Upper lobe of left lung (tissue), 6 donors: ENCODE data around the gene ST3GAL4. TPM values are rescaled to one million over a fixed set of nuclear protein-coding genes. Genes with fewer than 3 reads are reported as not detected.

Experiments
- ATAC-seq, 2 donors: fragments of 200-7000 bp; cut with Tn5 transposase; one replicate each; pipeline ENCODE4 v1.9.1; 2022; ENCODE audit warnings: mild to moderate bottlenecking in 2 of 2, moderate library complexity in 2 of 2; ENCODE audit not compliant: low FRiP score in 2 of 2
- DNase-seq, 2 donors: peaks; one replicate each; pipeline ENCODE4 v3.0.0-alpha.2; 2019 to 2020
- H3K27ac ChIP-seq, 4 donors: fragments of 200-600 bp; sonication (generic); one replicate each; pipeline ENCODE4 v1.5.1; 2016 to 2019
- H3K27me3 ChIP-seq, 4 donors: fragments of 200-600 bp; sonication (generic); one replicate each; pipeline ENCODE4 v1.5.1; 2017 to 2019
- H3K36me3 ChIP-seq, 4 donors: fragments of 200-600 bp; sonication (generic); one replicate each; pipeline ENCODE4 v1.5.1; 2016 to 2019
- H3K4me1 ChIP-seq, 4 donors: fragments of 200-600 bp; sonication (generic); one replicate each; pipeline ENCODE4 v1.5.1; 2018 to 2019
- H3K4me3 ChIP-seq, 4 donors: fragments of 200-600 bp; sonication (generic); one replicate each; pipeline ENCODE4 v1.5.1; 2017 to 2019; ENCODE audit warnings: mild to moderate bottlenecking in 2 of 4, moderate library complexity in 1 of 4
- H3K9me3 ChIP-seq, 4 donors: fragments of 200-600 bp; sonication (generic); one replicate each; pipeline ENCODE4 v1.5.1; 2018 to 2019
- EP300 ChIP-seq, 4 donors: sonication (generic); formaldehyde crosslinking; IDR thresholded peaks; one replicate each; pipeline ENCODE4 v1.5.1; 2017; ENCODE audit warnings: antibody characterized with exemption in 4 of 4, control low read depth in 2 of 4
- POLR2A ChIP-seq, 4 donors: fragments of 450-650 bp; IDR thresholded peaks; one replicate each; pipeline ENCODE4 v1.5.1; 2016 to 2017; ENCODE audit warnings: antibody characterized with exemption in 4 of 4, mild to moderate bottlenecking in 2 of 4
- POLR2AphosphoS5 ChIP-seq, 2 donors: sonication (generic); formaldehyde crosslinking; IDR thresholded peaks; one replicate each; pipeline ENCODE4 v1.5.1; 2017; ENCODE audit warnings: antibody characterized with exemption in 2 of 2
- WGBS, 2 donors: methylation state at CpG; one replicate each; pipeline ENCODE4 v1.1.5; 2017 to 2018; 5-methylcytosine and 5-hydroxymethylcytosine counted together
- total RNA-seq, 6 donors: library from RNA; depleted of rRNA in 4 of 6; stranded (reverse); fragments of >200 nt in 4 of 6; gene quantifications; one replicate each; pipeline versions ENCODE4 v1.1.0 to v1.2.1, GENCODE V29; 2016 to 2021
- TF ChIP-seq, protein P1 (sequence below), 6 experiments: fragments of 450-650 bp in 4 of 6; fragments of 200-600 bp in 2 of 6; sonication (generic) in 2 of 6; IDR thresholded peaks; one replicate each; pipeline ENCODE4 v1.5.1; 2016 to 2019; ENCODE audit warnings: antibody characterized with exemption in 6 of 6
- donor health status: DM: no; HTN: no; CAD: no; lungs with moderate emphysema.
- donor health status: DM: no; HTN: yes; CAD: no; lungs with severe emphysema.

Gene ST3GAL4
- total RNA-seq, 6 donors from 2014 or later = 20.6 to 47.9 (median 34.0) TPM

DNA sequence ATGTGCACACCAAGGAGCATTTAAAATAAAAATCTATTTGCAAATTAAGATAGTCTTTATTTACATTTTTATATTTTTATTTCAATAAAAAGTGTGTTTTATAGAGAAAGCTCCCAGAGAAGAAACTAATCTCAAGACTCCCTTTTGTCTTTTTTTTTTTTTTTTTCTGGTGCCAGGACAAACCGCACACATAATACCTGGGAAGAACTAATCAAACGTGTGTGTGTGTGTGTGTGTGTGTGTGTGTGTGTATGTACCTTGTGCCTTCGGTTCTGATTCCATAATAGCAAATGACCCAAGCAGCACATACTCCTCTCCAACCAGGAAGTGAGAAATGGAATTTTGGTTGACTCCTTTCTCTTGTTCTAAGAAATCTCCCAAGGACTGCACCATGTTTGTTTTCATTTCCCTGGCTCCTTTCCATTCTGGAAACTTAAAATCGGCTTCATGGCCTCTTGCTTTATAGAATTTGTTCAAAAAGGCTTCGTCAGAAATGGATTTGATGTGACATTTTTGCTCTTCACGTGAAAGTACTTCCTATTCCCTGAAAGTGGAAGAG lies 65.3 kb downstream of the ST3GAL4 start:
- Histone ChIP-seq H3K9me3 (no peaks in the 10 kb centered on the region), H3K4me1 (peaks cover 18 to 26% (median 22%) of the 10 kb centered on the region in 4 donors), H3K27ac (peak overlapping the region; percentile 27 to 72 (median 54)), H3K4me3 (no peak overlapping the region), H3K27me3 (no peaks in the 10 kb centered on the region), H3K36me3 (no peaks in the 10 kb centered on the region)
- WGBS, 2 donors = 33 to 40% methylated on average over 6 of the region's 6 CpGs
- no peak for TF ChIP-seq POLR2AphosphoS5 (IDR thresholded peaks at IDR 0.05)
- no peak for TF ChIP-seq EP300 (IDR thresholded peaks at IDR 0.05)
- ATAC-seq (no peak), DNase-seq (no peak)

DNA sequence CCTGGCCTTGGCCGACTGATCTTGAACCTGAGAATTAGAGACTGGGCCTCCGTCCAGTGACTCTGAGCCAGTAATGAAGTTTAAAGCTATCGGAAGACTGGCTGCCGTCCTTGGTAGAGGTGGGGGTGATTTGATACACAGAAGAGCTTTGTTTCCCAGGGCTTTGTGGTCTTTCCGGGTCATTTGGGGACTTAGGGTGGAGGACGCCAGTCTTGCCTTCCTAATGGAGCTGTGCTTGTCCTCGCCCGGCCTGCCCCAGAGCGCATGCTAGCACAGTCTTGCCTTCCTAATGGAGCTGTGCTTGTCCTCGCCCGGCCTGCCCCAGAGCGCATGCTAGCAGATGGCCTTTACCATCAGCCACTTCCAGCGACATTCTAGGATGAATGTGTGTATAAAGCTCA lies 65.8 kb downstream of the ST3GAL4 start:
- Histone ChIP-seq H3K4me1 (peaks cover 14 to 21% (median 18%) of the 10 kb centered on the region in 4 donors), H3K4me3 (no peak overlapping the region), H3K27me3 (no peaks in the 10 kb centered on the region), H3K9me3 (no peaks in the 10 kb centered on the region), H3K36me3 (no peaks in the 10 kb centered on the region), H3K27ac (peak overlapping the region; percentile 27 to 72 (median 54))
- no peak for DNase-seq
- no peak for TF ChIP-seq EP300 (IDR thresholded peaks at IDR 0.05)
- TF ChIP-seq, protein P1, sequence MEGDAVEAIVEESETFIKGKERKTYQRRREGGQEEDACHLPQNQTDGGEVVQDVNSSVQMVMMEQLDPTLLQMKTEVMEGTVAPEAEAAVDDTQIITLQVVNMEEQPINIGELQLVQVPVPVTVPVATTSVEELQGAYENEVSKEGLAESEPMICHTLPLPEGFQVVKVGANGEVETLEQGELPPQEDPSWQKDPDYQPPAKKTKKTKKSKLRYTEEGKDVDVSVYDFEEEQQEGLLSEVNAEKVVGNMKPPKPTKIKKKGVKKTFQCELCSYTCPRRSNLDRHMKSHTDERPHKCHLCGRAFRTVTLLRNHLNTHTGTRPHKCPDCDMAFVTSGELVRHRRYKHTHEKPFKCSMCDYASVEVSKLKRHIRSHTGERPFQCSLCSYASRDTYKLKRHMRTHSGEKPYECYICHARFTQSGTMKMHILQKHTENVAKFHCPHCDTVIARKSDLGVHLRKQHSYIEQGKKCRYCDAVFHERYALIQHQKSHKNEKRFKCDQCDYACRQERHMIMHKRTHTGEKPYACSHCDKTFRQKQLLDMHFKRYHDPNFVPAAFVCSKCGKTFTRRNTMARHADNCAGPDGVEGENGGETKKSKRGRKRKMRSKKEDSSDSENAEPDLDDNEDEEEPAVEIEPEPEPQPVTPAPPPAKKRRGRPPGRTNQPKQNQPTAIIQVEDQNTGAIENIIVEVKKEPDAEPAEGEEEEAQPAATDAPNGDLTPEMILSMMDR (IDR thresholded peaks at IDR 0.05) = no peak
- no peak for TF ChIP-seq POLR2AphosphoS5 (IDR thresholded peaks at IDR 0.05)
- no peak for TF ChIP-seq POLR2A (IDR thresholded peaks at IDR 0.05)
- 66 to 72% methylated on average over 11 to 13 of the region's 13 CpGs for WGBS, 2 donors
- ATAC-seq = no peak

DNA sequence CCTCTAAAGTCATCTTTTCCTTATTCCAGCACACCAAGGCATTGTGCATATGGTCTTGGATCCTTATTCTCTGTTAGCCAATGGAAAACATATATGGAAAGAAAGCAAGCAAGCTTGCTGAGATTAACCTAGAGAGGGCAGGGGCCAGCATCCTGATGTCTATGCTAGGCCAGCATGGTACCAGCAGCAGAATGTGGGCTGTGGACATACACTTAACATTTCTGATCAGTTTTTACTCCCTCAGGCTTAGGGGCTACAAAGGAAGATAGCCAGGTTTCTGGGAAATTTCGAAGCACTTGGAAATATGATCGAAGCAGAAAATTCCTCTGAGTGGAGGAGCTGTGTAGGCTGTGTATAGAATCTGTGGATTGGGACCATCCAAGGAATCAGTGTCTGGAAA lies 67.0 kb downstream of the ST3GAL4 start:
- Histone ChIP-seq H3K27ac (no peak overlapping the region), H3K4me3 (no peak overlapping the region), H3K36me3 (no peaks in the 10 kb centered on the region), H3K27me3 (no peaks in the 10 kb centered on the region), H3K9me3 (no peaks in the 10 kb centered on the region), H3K4me1 (peaks cover 5 to 17% (median 12%) of the 10 kb centered on the region in 4 donors)
- DNase-seq (no peak), ATAC-seq (no peak)
- TF ChIP-seq, protein P1 (IDR thresholded peaks at IDR 0.05) = no peak
- TF ChIP-seq POLR2A (IDR thresholded peaks at IDR 0.05) = no peak
- WGBS, 2 donors = 82 to 90% methylated on average over 2 of the region's 2 CpGs

DNA sequence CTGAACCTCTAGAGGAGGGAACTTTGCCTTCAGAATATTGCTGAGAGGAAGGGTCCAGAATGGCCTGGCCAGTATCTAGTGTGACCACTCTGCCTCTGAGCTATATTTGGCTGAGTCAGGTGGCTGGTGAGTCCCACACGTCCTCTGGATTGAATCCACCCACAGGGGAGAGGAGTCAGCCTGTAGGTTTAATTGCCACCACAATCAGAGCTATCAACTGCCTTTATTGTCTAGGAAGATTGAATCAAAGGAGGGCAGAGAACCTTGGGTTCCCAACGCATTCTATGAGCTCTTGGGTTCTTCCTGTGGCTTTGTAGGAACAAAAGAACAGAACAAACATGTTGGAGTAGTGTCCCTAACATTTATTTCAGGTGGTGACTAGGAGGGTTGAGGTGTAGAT lies 67.7 kb downstream of the ST3GAL4 start:
- Histone ChIP-seq H3K27me3 (no peaks in the 10 kb centered on the region), H3K4me3 (no peak overlapping the region), H3K4me1 (peaks cover 5 to 23% (median 15%) of the 10 kb centered on the region in 4 donors), H3K27ac (no peak overlapping the region), H3K9me3 (no peaks in the 10 kb centered on the region), H3K36me3 (no peaks in the 10 kb centered on the region)
- DNase-seq (no peak), ATAC-seq (no peak)
- WGBS, 2 donors = 24 to 44% methylated on average over 2 of the region's 2 CpGs
- TF ChIP-seq EP300 (IDR thresholded peaks at IDR 0.05) = no peak
- no peak for TF ChIP-seq POLR2A (IDR thresholded peaks at IDR 0.05)
- TF ChIP-seq, protein P1 (IDR thresholded peaks at IDR 0.05) = no peak
- no peak for TF ChIP-seq POLR2AphosphoS5 (IDR thresholded peaks at IDR 0.05)

DNA sequence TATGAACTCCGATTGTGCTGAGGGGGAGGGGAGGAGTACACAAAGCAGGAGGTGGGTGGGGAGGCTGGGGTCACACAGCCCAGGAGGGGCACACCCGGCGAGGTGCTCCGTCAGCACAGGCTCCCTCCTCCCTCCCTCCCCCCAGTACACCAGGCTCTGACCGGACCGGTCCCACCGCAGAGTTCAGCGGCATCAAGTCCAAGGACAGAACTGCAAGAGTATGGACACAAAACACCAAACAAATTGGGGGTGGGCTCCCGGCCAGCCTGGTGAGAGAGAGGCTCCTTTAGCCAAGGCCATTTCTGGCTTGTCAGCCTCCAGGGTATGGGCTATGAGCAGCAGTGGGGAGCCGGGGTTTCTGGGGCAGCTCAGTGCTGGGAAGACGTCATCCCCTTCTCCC lies 68.3 kb downstream of the ST3GAL4 start:
- no peaks in the 10 kb centered on the region for H3K36me3 ChIP-seq
- 54 to 59% methylated on average over 5 to 10 of the region's 11 CpGs for WGBS, 2 donors
- DNase-seq (no peak), ATAC-seq (no peak)
- no peak overlapping the region for H3K4me3 ChIP-seq
- peaks cover 5 to 23% (median 15%) of the 10 kb centered on the region in 4 donors for H3K4me1 ChIP-seq
- H3K27ac ChIP-seq = no peak overlapping the region
- no peaks in the 10 kb centered on the region for H3K27me3 ChIP-seq
- no peaks in the 10 kb centered on the region for H3K9me3 ChIP-seq
- TF ChIP-seq, protein P1 (IDR thresholded peaks at IDR 0.05) = no peak
- TF ChIP-seq POLR2AphosphoS5 (IDR thresholded peaks at IDR 0.05) = no peak
- no peak for TF ChIP-seq POLR2A (IDR thresholded peaks at IDR 0.05)
